ENCODE measurements around the gene COMMD1.

DNA sequence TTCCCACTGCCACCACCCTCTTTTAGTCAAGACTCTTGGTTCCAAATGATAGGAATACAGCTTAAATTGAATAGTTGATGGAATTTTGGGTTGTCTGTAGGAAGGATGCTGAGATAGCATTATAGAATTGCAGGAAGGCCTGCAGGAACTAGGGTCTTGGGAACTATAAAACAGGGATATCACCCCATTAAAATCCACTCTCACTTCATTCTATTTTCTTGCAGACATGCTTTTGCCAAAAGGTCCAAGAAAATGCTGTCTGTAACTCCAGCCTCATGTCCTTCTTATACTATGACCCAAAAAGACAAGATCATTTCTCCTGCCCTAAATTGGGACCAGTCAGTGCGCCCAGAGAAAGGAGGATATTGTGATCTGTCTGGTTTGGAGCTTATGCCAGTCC lies 89.1 kb downstream of the COMMD1 start:
- TF ChIP-seq, protein P1, sequence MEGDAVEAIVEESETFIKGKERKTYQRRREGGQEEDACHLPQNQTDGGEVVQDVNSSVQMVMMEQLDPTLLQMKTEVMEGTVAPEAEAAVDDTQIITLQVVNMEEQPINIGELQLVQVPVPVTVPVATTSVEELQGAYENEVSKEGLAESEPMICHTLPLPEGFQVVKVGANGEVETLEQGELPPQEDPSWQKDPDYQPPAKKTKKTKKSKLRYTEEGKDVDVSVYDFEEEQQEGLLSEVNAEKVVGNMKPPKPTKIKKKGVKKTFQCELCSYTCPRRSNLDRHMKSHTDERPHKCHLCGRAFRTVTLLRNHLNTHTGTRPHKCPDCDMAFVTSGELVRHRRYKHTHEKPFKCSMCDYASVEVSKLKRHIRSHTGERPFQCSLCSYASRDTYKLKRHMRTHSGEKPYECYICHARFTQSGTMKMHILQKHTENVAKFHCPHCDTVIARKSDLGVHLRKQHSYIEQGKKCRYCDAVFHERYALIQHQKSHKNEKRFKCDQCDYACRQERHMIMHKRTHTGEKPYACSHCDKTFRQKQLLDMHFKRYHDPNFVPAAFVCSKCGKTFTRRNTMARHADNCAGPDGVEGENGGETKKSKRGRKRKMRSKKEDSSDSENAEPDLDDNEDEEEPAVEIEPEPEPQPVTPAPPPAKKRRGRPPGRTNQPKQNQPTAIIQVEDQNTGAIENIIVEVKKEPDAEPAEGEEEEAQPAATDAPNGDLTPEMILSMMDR (conservative IDR thresholded peaks at IDR 0.05; ENCODE audit: low read depth, low read length): no peak
- TF ChIP-seq EZH2 (IDR thresholded peaks at IDR 0.05; ENCODE audit: low read length, unreplicated experiment) (no peak), EZH2phosphoT487 (IDR thresholded peaks at IDR 0.05; ENCODE audit: borderline replicate concordance, low read length) (no peak)

Data from PC-3 (cell line).